Fibroblast of the aortic adventitia (primary cell): ENCODE data around the gene ANKRD10. TPM values are rescaled to one million over a fixed set of nuclear protein-coding genes. Genes with fewer than 3 reads are reported as not detected.
"Not testable (repeated sequence)": the region's sequence is repeated elsewhere in the genome, so short reads cannot be mapped to it uniquely, and the experiment has no call there.

Source experiments
- DNase-seq: peaks from one replicate; pipeline ENCODE4 v3.0.0-alpha.2; 2010; ENCODE audit warnings: low read depth
- H3K4me3 ChIP-seq: 2 replicates; pipeline ENCODE4 v1.5.1; 2011; ENCODE audit warnings: low read depth, mild to moderate bottlenecking, control low read depth, low read length, moderate library complexity
- total RNA-seq: library from RNA; depleted of rRNA; stranded (reverse); fragments of >200 nt; gene quantifications from 2 replicates; pipeline ENCODE4 v1.2.3, GENCODE V29; 2012; ENCODE audit warnings: low replicate concordance
- TF ChIP-seq, protein P1 (sequence below): IDR thresholded peaks from 2 replicates; pipeline ENCODE4 v1.5.1; 2011; ENCODE audit warnings: mild to moderate bottlenecking, low read length, control low read depth, inconsistent platforms; ENCODE audit not compliant: insufficient read depth

ANKRD10 gene
- total RNA-seq, 1 donor: 76.5 TPM

DNA sequence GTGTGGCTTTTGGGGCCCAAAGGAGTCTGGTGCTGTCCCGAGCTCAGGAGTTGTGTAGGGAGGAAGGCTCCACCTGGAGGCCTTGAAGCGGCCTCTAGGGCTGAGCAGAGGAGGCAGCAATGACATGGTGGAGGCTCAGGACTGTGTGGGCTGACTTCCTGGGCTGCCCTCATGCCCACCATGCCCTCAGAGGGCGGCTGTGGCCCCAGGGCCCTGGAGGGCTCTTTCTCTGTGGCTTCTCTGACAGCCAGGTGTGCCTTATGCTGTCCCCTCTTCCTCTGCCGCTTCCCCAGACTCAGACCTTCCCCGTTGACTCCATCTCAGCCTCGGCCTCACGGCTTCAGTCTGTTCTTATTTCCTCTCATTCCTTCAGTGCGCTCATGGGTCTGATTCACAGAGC is 35.5 kb upstream of the ANKRD10 start:
- TF ChIP-seq, protein P1, sequence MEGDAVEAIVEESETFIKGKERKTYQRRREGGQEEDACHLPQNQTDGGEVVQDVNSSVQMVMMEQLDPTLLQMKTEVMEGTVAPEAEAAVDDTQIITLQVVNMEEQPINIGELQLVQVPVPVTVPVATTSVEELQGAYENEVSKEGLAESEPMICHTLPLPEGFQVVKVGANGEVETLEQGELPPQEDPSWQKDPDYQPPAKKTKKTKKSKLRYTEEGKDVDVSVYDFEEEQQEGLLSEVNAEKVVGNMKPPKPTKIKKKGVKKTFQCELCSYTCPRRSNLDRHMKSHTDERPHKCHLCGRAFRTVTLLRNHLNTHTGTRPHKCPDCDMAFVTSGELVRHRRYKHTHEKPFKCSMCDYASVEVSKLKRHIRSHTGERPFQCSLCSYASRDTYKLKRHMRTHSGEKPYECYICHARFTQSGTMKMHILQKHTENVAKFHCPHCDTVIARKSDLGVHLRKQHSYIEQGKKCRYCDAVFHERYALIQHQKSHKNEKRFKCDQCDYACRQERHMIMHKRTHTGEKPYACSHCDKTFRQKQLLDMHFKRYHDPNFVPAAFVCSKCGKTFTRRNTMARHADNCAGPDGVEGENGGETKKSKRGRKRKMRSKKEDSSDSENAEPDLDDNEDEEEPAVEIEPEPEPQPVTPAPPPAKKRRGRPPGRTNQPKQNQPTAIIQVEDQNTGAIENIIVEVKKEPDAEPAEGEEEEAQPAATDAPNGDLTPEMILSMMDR: no peak
- DNase-seq: no peak
- H3K4me3 ChIP-seq: no peak overlapping the region

DNA sequence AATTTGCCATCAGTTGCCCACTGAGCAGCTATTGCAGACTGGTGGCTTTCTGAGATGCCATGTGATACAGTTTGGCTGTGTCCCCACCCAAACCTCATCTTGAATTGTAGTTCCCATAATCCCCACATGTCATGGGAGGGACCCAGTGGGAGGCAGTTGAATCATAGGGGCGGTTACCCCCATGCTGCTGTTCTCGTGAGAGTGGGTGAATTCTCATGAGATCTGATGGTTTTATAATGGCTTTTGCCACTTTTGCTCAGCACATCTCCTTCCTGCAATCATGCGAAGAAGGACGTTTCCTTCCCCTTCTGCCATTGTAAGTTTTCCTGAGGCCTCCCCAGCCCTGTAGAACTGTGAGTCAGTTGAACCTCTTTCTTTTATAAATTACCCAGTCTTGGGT is 34.8 kb upstream of the ANKRD10 start:
- no peak for DNase-seq
- no peak overlapping the region for H3K4me3 ChIP-seq
- TF ChIP-seq, protein P1: no peak

DNA sequence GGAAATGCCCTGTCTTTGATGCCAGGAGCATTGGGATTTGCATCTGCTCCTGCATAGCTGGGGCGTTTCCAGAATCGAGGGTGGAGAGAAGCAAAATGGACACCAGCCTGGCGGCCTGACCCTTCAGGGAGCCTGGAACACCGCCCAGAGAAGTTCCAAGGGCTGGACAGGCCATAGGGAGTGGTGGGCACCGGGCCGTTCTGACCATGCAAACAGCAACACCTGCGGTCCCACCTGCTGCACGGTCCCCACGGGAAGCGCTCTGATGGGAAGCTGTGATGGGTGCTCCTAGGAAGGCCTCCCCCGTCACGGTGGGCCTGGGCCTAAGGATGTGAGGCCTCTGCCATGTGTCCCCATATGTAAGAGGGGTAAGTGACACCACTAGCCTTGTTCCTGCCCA is 34.2 kb upstream of the ANKRD10 start:
- no peak overlapping the region for H3K4me3 ChIP-seq
- no peak for DNase-seq
- TF ChIP-seq, protein P1: no peak

DNA sequence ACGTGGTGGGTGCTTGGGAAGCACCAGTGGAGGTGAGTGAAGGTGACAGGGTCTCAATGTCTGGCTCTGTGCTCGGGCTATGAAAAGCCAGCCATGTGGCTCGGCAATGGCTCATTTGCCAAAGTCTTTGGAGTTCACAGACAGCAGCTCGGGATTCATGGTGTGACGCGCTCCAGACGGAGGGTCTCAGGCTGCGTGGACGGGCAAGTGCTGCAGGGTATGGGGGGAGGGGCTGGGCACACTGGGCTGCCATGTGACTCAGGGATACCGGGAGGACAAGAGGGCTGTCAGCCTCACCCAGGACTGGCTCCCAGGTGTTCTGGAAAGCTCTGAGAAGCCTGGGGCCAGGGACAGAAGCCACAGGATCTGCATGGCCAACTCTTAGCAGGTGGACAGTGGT is 32.5 kb upstream of the ANKRD10 start:
- DNase-seq, H3K4me3 ChIP-seq: not testable (repeated sequence)

DNA sequence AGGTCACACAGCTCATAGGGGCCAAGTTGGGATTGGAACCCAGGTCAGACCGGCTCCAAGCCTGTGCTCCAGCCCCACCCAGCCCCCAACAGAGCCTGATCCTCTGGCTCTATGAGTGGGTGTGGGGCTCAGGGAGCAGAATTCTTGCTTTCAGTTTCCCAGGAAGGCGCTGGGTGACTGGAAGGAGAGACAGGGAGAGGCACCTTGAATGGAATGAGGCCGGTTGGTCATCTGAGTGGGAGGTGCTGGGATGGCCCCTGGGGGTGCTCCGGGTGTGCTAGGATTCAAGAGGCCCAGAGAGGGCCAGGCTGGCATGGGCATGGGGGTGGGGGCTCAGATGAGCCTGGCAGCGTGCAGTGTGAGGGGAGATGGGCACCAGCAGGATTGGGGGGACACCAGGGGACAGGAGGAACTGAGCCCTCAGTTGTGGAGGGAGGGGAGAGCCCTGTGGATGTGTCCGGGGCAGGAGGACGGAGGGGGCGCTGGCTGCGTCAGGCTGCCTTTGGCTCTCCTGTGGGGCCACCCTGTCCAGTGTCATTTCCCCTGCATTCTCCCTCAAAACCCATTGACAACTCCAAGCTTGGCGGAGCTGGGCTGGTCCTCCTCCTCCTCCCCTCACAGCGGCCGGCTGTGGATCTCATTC is 31.2 kb upstream of the ANKRD10 start:
- TF ChIP-seq, protein P1: no peak
- DNase-seq: no peak
- H3K4me3 ChIP-seq: no peak overlapping the region

DNA sequence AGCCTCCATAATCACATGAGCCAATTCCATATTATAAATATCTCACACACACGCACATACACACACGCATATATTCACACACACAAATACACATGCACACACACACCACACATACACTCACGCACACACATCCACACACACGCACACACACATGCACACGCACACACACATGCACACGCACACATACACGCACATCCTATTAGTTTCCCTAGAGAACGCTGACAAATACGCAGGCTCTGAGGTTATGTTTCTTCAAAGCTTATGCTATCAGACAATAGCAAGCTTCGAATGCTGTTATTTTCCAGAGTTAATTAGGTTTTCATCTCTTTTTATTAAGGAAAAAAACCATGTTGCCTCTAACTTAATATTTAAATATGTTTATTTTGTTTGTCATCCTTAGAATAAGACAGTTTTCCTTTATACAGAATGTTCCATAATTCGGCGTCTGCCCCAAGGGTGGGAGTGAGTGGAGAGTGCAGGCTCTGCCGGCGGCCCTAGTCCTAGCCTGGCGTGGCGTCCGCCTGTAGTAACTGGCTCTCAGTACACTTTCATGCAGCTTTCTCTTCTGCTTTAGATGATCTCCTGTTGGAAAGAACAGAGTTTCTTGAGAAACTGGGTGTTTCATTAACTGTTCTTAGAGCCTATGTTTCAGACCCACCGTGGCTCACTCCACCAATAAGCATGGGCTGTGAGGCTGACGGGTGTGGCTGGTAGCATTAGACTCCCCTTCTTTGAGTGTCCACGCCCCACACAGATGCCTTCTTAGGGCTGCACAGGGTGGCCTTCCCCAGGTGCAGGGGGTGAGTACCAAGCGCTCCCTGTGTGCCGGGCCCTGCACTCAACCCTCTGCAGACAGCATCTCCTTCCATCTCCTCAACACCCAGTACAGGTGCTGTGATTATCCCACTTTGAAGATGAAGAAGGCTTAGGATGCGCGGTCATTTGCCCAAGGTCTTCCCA is 30.4 kb upstream of the ANKRD10 start:
- no peak for DNase-seq
- TF ChIP-seq, protein P1: no peak
- no peak overlapping the region for H3K4me3 ChIP-seq
